Esophagus squamous epithelium (tissue), 5 donors: ENCODE results near the gene PNISR. TPM values are rescaled to one million over a fixed set of nuclear protein-coding genes. Genes with fewer than 3 reads are reported as not detected.

Source experiments
- DNase-seq: peaks from one replicate; lab custom pipeline; 2025; lab: John Stamatoyannopoulos, UW
- H3K27ac ChIP-seq, 4 donors: fragments of 200-600 bp; sonication (generic); one replicate each; pipeline ENCODE4 v1.5.1; 2016 to 2019; ENCODE audit warnings: mild to moderate bottlenecking in 1 of 4
- H3K27me3 ChIP-seq, 4 donors: fragments of 200-600 bp; sonication (generic); 1 replicate in 3 of 4; 2 replicates in 1 of 4; pipeline versions ENCODE4 v1.5.1 to v1.6.0; 2017 to 2021; ENCODE audit warnings: antibody characterized with exemption in 1 of 4
- H3K36me3 ChIP-seq, 3 donors: fragments of 200-600 bp; sonication (generic); one replicate each; pipeline ENCODE4 v1.5.1; 2016 to 2019
- H3K4me1 ChIP-seq, 3 donors: fragments of 200-600 bp; sonication (generic); one replicate each; pipeline ENCODE4 v1.5.1; 2017 to 2019
- H3K4me3 ChIP-seq, 4 donors: fragments of 200-600 bp; sonication (generic); 1 replicate in 3 of 4; 2 replicates in 1 of 4; pipeline ENCODE4 v1.5.1; 2016 to 2019; ENCODE audit warnings: mild to moderate bottlenecking in 2 of 4, moderate library complexity in 1 of 4
- H3K9me3 ChIP-seq, 3 donors: fragments of 200-600 bp; sonication (generic); one replicate each; pipeline ENCODE4 v1.5.1; 2016 to 2019
- CTCF ChIP-seq, 6 experiments: fragments of 450-650 bp in 4 of 6; fragments of 200-600 bp in 2 of 6; sonication (generic) in 2 of 6; IDR thresholded peaks; one replicate each; pipeline ENCODE4 v1.5.1; 2016 to 2019; ENCODE audit warnings: antibody characterized with exemption in 6 of 6, mild to moderate bottlenecking in 4 of 6, moderate library complexity in 4 of 6
- POLR2A ChIP-seq, 4 donors: fragments of 450-650 bp; IDR thresholded peaks; one replicate each; pipeline ENCODE4 v1.6.1; 2017; ENCODE audit warnings: antibody characterized with exemption in 4 of 4, mild to moderate bottlenecking in 4 of 4, moderate library complexity in 3 of 4
- WGBS, 2 donors: methylation state at CpG; one replicate each; pipeline ENCODE4 v1.1.5; 2018; 5-methylcytosine and 5-hydroxymethylcytosine counted together
- intact Hi-C: fragments of 100-400 bp; cut with DNase I; formaldehyde crosslinking; loops from one replicate; pipeline ENCODE4 v1.15.0; 2022
- total RNA-seq, 4 donors: library from RNA; depleted of rRNA; stranded (reverse); fragments of >200 nt; gene quantifications; one replicate each; pipeline ENCODE4 v1.1.0, GENCODE V29; 2016
- donor health status: DM: yes; HTN: yes; CAD: no.

PNISR gene
- total RNA-seq, 4 donors from 2014 or later: 24.3 to 118 (median 47.4) TPM

GRCh38 chr6:99390896-99391295 lies 34.2 kb downstream of the PNISR start:
- H3K4me3 ChIP-seq: no peak overlapping the region
- H3K9me3 ChIP-seq: no peaks in the 10 kb centered on the region
- DNase-seq: no peak
- H3K36me3 ChIP-seq: no peaks in the 10 kb centered on the region
- no peak overlapping the region for H3K27ac ChIP-seq
- H3K27me3 ChIP-seq: no peaks in the 10 kb centered on the region
- intact Hi-C loops: no loop called here
- H3K4me1 ChIP-seq: peaks cover 0 to 10% (median 6%) of the 10 kb centered on the region in 3 donors
- 84 to 95% methylated on average over 3 of the region's 3 CpGs for WGBS, 2 donors
- TF ChIP-seq POLR2A (IDR thresholded peaks at IDR 0.05): no peak
- TF ChIP-seq CTCF (IDR thresholded peaks at IDR 0.05): no peak

- H3K27me3 ChIP-seq: no peaks in the 10 kb centered on the region
- H3K27ac ChIP-seq: no peak overlapping the region
- TF ChIP-seq POLR2A (IDR thresholded peaks at IDR 0.05): no peak
- no peak for TF ChIP-seq CTCF (IDR thresholded peaks at IDR 0.05)
- H3K4me3 ChIP-seq: no peak overlapping the region
- no peak for DNase-seq
- H3K9me3 ChIP-seq: no peaks in the 10 kb centered on the region
- intact Hi-C loops: no loop called here
- peaks cover 0 to 8% (median 0%) of the 10 kb centered on the region in 3 donors for H3K36me3 ChIP-seq
- H3K4me1 ChIP-seq: no peaks in the 10 kb centered on the region
- 77 to 91% methylated on average over 3 of the region's 3 CpGs for WGBS, 2 donors
These were observed 40.6 kb downstream of the PNISR start for GRCh38 chr6:99384507-99384906.

- intact Hi-C loops: no loop called here
- TF ChIP-seq CTCF (IDR thresholded peaks at IDR 0.05) (no peak), POLR2A (IDR thresholded peaks at IDR 0.05) (no peak)
- H3K27ac ChIP-seq: no peak overlapping the region
- H3K36me3 ChIP-seq: peaks cover 0 to 10% (median 0%) of the 10 kb centered on the region in 3 donors
- no peaks in the 10 kb centered on the region for H3K9me3 ChIP-seq
- no peak for DNase-seq
- no peaks in the 10 kb centered on the region for H3K4me1 ChIP-seq
- no peaks in the 10 kb centered on the region for H3K27me3 ChIP-seq
- H3K4me3 ChIP-seq: no peak overlapping the region
These were observed 46.5 kb downstream of the PNISR start for GRCh38 chr6:99378636-99379035.

GRCh38 chr6:99369533-99369932 lies 55.6 kb downstream of the PNISR start:
- Histone ChIP-seq H3K36me3 (peaks cover 0 to 10% (median 0%) of the 10 kb centered on the region in 3 donors), H3K4me3 (no peak overlapping the region), H3K4me1 (no peaks in the 10 kb centered on the region), H3K27ac (no peak overlapping the region), H3K27me3 (no peaks in the 10 kb centered on the region), H3K9me3 (no peaks in the 10 kb centered on the region)
- TF ChIP-seq POLR2A (IDR thresholded peaks at IDR 0.05) (no peak), CTCF (IDR thresholded peaks at IDR 0.05) (no peak)
- intact Hi-C loops: no loop called here
- no peak for DNase-seq

- 95 to 97% methylated on average over 2 of the region's 2 CpGs for WGBS, 2 donors
- H3K27ac ChIP-seq: no peak overlapping the region
- DNase-seq: no peak
- TF ChIP-seq CTCF (IDR thresholded peaks at IDR 0.05): no peak
- TF ChIP-seq POLR2A (IDR thresholded peaks at IDR 0.05): no peak
- intact Hi-C loops: no loop called here
- H3K36me3 ChIP-seq: peaks cover 0 to 10% (median 0%) of the 10 kb centered on the region in 3 donors
- no peaks in the 10 kb centered on the region for H3K4me1 ChIP-seq
- H3K27me3 ChIP-seq: peaks cover 0 to under 1% (median 0%) of the 10 kb centered on the region in 4 donors
- no peak overlapping the region for H3K4me3 ChIP-seq
- H3K9me3 ChIP-seq: no peaks in the 10 kb centered on the region
These were observed 58.3 kb downstream of the PNISR start for GRCh38 chr6:99366852-99367251.
